GM18526 (cell line): ENCODE measurements around the gene SIRT5.
A peak's percentile ranks its signal among the peaks of the same experiment; 100 is the strongest.

Experiments
- POLR2A ChIP-seq: IDR thresholded peaks from 3 replicates; pipeline ENCODE4 v1.6.1; 2011; ENCODE audit not compliant: insufficient read length; ENCODE audit errors: extremely low read depth

SIRT5 gene

DNA sequence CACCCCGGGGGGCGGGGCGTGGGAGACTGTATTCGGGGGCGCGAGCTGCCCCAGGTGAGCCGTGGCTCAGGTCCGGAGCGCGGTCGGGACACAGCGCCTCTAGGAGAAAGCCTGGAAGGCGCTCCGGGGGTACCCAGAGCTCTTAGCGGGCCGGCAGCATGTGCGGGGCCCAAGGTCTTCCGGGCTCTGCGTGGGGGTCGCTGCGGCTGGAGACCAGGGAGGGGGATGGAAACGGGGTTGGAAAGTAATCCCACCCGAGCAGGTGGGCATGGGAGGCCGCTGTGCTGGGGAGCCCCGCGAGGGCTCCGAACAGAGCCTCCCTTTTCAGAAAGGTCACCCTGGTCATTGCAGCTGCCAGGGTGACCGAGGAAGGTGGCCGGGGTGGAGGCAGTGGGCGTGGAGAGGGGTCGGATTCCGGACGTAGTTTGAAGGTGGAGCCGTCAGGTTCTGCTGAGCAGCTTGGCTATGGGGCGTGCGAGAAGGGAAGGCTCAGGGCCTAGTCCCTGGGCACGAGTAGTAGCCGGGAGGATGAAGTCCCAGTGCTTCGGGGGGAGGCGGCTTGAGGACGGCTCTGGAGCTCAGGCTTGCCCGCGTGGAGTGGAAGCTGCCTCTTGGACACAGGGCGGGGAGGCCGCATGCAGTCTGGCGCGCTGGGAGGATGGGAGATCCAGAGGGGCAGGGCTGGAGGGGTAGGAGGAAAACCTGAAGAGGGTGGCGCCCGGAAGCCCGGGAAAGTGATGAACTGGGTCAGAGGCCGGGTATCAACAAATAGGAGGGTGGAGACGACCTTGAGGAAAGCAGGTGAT is at the start of gene SIRT5:
TSS of gene SIRT5 (plus strand) at position 31 of the 806 bp plus-strand sequence. CDS start 9,510 bp downstream, outside the sequence.
- peak; percentile 49 for TF ChIP-seq POLR2A

DNA sequence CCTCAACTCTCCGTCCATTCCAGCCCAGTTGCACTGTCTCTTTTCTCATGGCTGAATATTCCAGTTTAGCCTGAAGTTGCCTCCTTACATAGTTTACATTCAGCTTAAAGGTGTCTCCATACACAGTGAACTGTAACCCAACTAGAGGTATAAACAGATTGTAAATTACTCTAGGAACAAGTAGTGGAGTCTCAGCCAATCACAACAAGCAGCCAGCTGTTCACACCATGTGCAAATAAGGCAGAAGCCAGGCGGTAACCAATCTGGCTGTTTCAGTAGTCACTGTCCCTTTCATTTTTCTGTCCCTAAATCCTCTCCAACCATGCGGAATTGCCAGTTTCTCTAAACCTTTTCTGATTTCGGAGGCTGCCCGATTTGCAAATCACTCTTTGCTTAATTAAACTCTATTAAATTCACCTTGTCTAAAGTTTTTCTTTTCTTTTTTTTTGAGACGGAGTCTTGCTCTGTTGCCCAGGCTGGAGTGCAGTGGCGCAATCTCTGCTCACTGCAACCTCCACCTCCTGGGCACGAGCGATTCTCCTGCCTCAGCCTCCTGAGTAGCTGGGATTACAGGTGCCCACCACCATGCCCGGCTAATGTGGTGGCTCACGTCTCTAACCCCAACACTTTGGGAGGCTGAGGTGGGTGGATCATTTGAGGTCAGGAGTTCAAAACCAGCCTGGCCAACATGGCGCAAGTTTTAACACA is 49.4 kb upstream of the SIRT5 start:
- no peak for TF ChIP-seq POLR2A

GRCh38 chr6:13526357-13526726 is 48.1 kb upstream of the SIRT5 start:
- no peak for TF ChIP-seq POLR2A

GRCh38 chr6:13526727-13527670 is 47.4 kb upstream of the SIRT5 start:
- TF ChIP-seq POLR2A: no peak

GRCh38 chr6:13527671-13528056 is 46.7 kb upstream of the SIRT5 start:
- no peak for TF ChIP-seq POLR2A

DNA sequence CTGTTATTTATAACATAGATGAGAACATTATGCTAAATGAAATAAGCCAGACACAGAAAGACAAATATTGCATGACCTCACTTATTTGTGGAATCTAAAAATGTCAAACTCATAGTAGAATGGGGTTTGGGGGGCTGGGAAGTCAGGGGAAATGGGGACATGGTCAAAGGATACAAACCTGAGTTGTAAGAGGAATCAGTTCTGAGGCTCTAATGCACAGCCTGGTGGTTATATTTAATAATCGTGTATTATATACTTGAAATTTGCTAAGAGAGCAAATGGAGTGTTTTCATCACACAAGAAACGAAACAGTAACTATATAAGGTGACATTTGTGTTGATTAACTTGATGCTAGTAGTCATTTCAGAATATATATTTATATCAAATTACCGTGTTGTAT is 46.2 kb upstream of the SIRT5 start:
- no peak for TF ChIP-seq POLR2A

- TF ChIP-seq POLR2A: no peak
Measured at GRCh38 chr6:13528777-13529343, 45.5 kb upstream of the SIRT5 start.

DNA sequence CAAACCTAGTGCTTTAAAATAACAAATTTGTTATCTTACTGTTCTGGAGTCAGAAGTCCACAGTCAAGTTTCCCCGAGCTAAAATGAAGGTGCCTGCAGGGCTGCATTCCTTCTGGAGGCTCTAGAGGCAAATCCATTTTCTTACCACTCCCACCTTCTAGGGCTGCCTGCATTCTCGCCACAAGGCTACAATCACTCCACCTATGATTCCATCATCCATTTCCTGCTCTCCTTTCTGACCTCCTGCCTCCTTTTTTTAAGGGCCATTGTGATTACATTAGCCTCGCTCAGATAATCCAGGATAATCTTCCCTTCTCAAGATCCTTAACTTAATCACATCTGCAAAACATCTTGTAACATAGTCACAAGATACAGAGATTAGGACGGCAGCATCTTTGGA is 42.4 kb upstream of the SIRT5 start:
- TF ChIP-seq POLR2A: no peak

GRCh38 chr6:13534536-13534935 is 39.9 kb upstream of the SIRT5 start:
- TF ChIP-seq POLR2A: no peak

DNA sequence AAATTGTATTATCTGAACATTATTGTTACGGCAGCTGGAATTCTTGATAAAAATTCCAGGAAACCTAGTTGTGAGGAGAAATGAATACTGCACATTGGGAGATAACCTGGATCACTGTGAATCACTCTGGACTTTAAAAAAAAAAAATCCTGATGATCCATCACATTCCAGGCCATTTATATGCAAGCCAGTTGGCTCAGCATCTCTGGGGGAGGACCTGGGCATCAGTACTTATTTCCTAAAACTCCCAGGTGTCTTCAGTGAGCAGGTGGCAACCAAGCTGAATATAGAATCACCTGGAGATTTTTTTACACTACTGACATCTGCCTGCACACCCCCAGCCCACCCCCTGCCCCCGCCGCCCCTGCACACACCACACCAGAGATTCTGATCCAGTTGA is 39.1 kb upstream of the SIRT5 start:
- no peak for TF ChIP-seq POLR2A

DNA sequence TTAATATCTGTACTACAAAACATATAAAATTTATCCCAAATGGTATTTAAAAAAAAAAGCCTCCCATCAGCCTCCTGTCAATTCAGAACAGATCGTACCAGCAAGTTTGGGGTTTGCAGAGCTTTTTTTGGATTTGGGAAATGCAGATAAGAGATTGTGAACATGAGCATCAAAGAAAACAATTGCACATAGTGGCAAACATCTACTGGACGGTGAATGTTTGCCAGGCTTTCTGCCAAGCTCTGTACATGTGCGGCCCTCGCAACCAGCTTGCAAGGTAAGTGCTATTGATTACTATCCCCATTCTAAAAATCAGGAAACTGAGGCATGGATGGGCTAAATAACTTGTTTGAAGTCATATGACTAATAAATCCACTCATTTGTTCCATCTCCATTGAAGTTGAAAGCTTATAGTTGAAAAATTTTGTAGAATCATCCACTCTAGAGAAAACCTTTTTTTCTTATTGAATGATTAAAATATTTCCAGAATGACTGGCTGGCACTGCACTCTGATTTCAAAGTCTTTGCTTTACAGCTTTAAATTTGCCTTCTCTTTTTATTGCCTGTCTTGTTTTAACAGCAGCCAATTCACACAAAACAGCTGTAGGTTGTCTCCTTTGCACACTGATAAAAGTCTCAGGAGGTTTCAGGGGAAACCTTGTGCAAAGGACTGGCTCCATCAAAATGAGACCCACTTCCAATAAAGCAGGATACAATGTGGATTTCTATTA is 37.4 kb upstream of the SIRT5 start:
- TF ChIP-seq POLR2A: no peak

GRCh38 chr6:13537527-13537897 is 36.9 kb upstream of the SIRT5 start:
- TF ChIP-seq POLR2A: no peak

- no peak for TF ChIP-seq POLR2A
Measured at GRCh38 chr6:13538084-13538483, 36.3 kb upstream of the SIRT5 start.

DNA sequence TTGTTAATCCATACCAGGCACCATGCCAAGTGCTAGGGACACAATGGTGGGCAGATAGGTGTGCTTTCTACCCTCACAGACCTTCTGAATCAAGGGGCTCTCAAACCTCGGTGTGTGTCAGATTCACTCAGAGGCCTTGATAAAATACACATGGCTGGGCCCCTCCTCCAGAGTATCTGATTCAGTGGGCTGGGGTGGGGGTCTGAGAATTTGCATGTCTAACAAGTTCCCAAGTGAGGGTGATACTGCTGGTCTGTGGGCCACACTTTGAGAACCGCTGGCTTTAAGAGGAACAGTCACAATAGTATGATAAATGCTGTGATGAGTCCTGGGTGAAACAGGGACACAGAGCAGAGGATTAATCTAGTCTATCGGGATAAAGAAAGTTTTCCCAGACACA is 35.8 kb upstream of the SIRT5 start:
- no peak for TF ChIP-seq POLR2A

GRCh38 chr6:13539572-13539971 is 34.8 kb upstream of the SIRT5 start:
- TF ChIP-seq POLR2A: no peak
